ENCODE data around the gene PROX1. TPM values are rescaled to one million over a fixed set of nuclear protein-coding genes. Genes with fewer than 3 reads are reported as not detected.

Gene PROX1
- total and polyA plus RNA-seq, 2 of the 4 experiments (the other 2 are of a cell fraction) = under 0.01 to 0.02 TPM

GRCh38 chr1:213983493-213984386 is 4.0 kb upstream of the PROX1 start (continued):
- TF ChIP-seq NFE2L2 (IDR thresholded peaks at IDR 0.05; ENCODE audit: low read depth, low read length) = no peak

GRCh38 chr1:213984387-213985208 is 3.2 kb upstream of the PROX1 start:
- Histone ChIP-seq H2AFZ (replicated peaks; ENCODE audit: low read length, poor library complexity) (no peak overlapping the region), H3K79me1 (ENCODE audit: low read depth in 1 of 2, low read length in 2 of 2) (no peaks in the 10 kb centered on the region), H3K4me2 (ENCODE audit: low read depth, low read length) (no peak overlapping the region), H3K36me3 (ENCODE audit: control insufficient read depth, insufficient read depth, low read length) (no peaks in the 10 kb centered on the region), H3K18ac (ENCODE audit: low read depth, low read length) (no peak overlapping the region), H4K8ac (ENCODE audit: low read depth in 2 of 2, low read length in 2 of 2) (no peak overlapping the region), H3K4me1 (ENCODE audit: control insufficient read depth, insufficient read depth, low read length) (peaks cover 3% of the 10 kb centered on the region; the same call in 1 of the 2 replicates), H3K4me3 (ENCODE audit: insufficient read depth, low read depth, low read length) (no peak overlapping the region), H3K4ac (ENCODE audit: low read depth, low read length) (no peak overlapping the region), H2BK5ac (ENCODE audit: low read depth, low read length, poor library complexity, severe bottlenecking) (no peak overlapping the region), H3K9me3 (ENCODE audit: control insufficient read depth, insufficient read depth, low read length) (peaks cover 3% of the 10 kb centered on the region; the same call in 1 of the 2 replicates), H3K27ac (ENCODE audit: insufficient read depth, low read length) (no peak overlapping the region), H2BK15ac (ENCODE audit: low read depth, low read length) (no peak overlapping the region), H4K91ac (ENCODE audit: insufficient read depth, low read depth, low read length) (no peak overlapping the region), H3K9ac (ENCODE audit: low read depth, low read length) (no peak overlapping the region), H3K23ac (ENCODE audit: low read depth, low read length) (no peak overlapping the region), H4K5ac (ENCODE audit: low read depth, low read length) (no peak overlapping the region), H2BK20ac (ENCODE audit: low read depth, low read length) (no peak overlapping the region), H2AK5ac (ENCODE audit: low read depth, low read length) (no peak overlapping the region), H3K14ac (replicated peaks; ENCODE audit: low read depth, low read length) (no peak overlapping the region), H2AK9ac (replicated peaks; ENCODE audit: low read depth, low read length, poor library complexity) (no peak overlapping the region), H3K56ac (ENCODE audit: extremely low read depth, insufficient read depth, low read length) (no peak overlapping the region), H3K9me1 (ENCODE audit: insufficient read depth, low read length) (peaks cover 4% of the 10 kb centered on the region; the same call in 1 of the 2 replicates), H4K20me1 (ENCODE audit: insufficient read depth, low read length) (no peaks in the 10 kb centered on the region), H3K27me3 (ENCODE audit: control insufficient read depth, insufficient read depth, low read length) (peaks cover 64% of the 10 kb centered on the region), H2BK120ac (ENCODE audit: low read depth, low read length) (no peak overlapping the region)
- DNase-seq (no peak), ATAC-seq (ENCODE audit: low read depth) (no peak)
- intact Hi-C loops (cut with micrococcal nuclease) = loop anchor here (5.0 kb wide), 2 partner anchors 138 to 742 kb away; no protein-coding TSS in a partner anchor
- BruUV-seq (replicated peaks) = no TSS peak
- TF ChIP-seq NFE2L2 (IDR thresholded peaks at IDR 0.05; ENCODE audit: low read depth, low read length) (no peak), CTCF (conservative IDR thresholded peaks at IDR 0.05; ENCODE audit: low read depth, low read length) (no peak), RAD21 (IDR thresholded peaks at IDR 0.05; ENCODE audit: low read length) (no peak)
- POLR2A ChIA-PET (ENCODE audit: unreplicated experiment) = no interaction called here
- CTCF ChIA-PET = no interaction called here
- dilution Hi-C loops (cut with HindIII; ENCODE audit: low sequenced_read_pairs, unreplicated experiment) = no loop called here
- 37% methylated on average over 4 of the region's 15 CpGs; no CpG with 5 or more reads in 1 of the 2 experiments for WGBS, 2 experiments (ENCODE audit: extremely low coverage in 2 of 2, insufficient read length in 1 of 2)
- in situ Hi-C loops (cut with MboI; ENCODE audit: low sequenced_read_pairs) = no loop called here

Data from IMR-90 (cell line).